GM23248 (cell line): ENCODE measurements around the gene DOK5.

Source experiments
- EZH2 ChIP-seq: fragments of 200-600 bp; sonication (generic); IDR thresholded peaks from 2 replicates; pipeline ENCODE4 v1.6.1; 2018; ENCODE audit warnings: antibody characterized with exemption, mild to moderate bottlenecking; ENCODE audit not compliant: insufficient read depth, poor library complexity, severe bottlenecking
- EZH2phosphoT487 ChIP-seq: fragments of 200-600 bp; sonication (generic); IDR thresholded peaks from 2 replicates; pipeline ENCODE4 v1.6.1; 2018; ENCODE audit warnings: antibody characterized with exemption, moderate library complexity, mild to moderate bottlenecking, low read depth; ENCODE audit not compliant: insufficient read depth

- TF ChIP-seq EZH2 = no peak
- TF ChIP-seq EZH2phosphoT487 = no peak
These were observed 112.0 kb downstream of the DOK5 start for GRCh38 chr20:54587408-54587807.
